K562 (cell line): ENCODE data around the gene STUB1. TPM values are rescaled to one million over a fixed set of nuclear protein-coding genes. Genes with fewer than 3 reads are reported as not detected.
A peak's percentile ranks its signal among the peaks of the same experiment; 100 is the strongest.

ENCODE experiments used
- BCL6 ChIP-seq: fragments of 250-450 bp; sonication (Bioruptor Pico); IDR thresholded peaks from 2 replicates; pipeline ENCODE4 v1.4.0; 2020
- EP400 ChIP-seq: fragments of 450-650 bp; IDR thresholded peaks from 2 replicates; pipeline ENCODE4 v1.6.1; 2017; ENCODE audit warnings: antibody characterized with exemption, mild to moderate bottlenecking, moderate library complexity
- EZH2 ChIP-seq: IDR thresholded peaks from 2 replicates; pipeline ENCODE4 v1.6.1; 2012; ENCODE audit warnings: low read depth, mild to moderate bottlenecking, inconsistent platforms, low read length, borderline replicate concordance
- SMAD3 ChIP-seq: fragments of 450-650 bp; formaldehyde crosslinking; conservative IDR thresholded peaks from 2 replicates; pipeline ENCODE4 v1.4.0; 2020; ENCODE audit warnings: mild to moderate bottlenecking
- TBP ChIP-seq: optimal IDR thresholded peaks from 2 replicates; pipeline ENCODE3; 2011; ENCODE audit warnings: low read depth, low read length, improper control_type of control experiment
- ZNF57 ChIP-seq: fragments of 450-650 bp; formaldehyde crosslinking; IDR thresholded peaks from 2 replicates; pipeline ENCODE4 v1.4.0; 2020; ENCODE audit warnings: mild to moderate bottlenecking, moderate library complexity
- polyA plus RNA-seq, 8 experiments: library from polyadenylated mRNA; depleted of rRNA in 4 of 8; stranded (reverse) in 5 of 8; unstranded in 3 of 8; fragments of >200 nt; fragmentation: Nextera tagmentation in 2 of 8; fragmentation: Illumina TruSeq in 1 of 8; extraction: Ambion mirVana in 2 of 8; extraction: Trizol in 1 of 8; gene quantifications; 2 replicates each; pipeline versions ENCODE4 v1.2.1 to v1.2.3, GENCODE V29; 2011 to 2014; ENCODE audit warnings: inconsistent platforms in 1 of 8, missing spikeins in 1 of 8
- total RNA-seq, 7 experiments: library from RNA; depleted of rRNA in 6 of 7; stranded (reverse); fragments of >200 nt in 6 of 7; fragmentation: Illumina TruSeq in 2 of 7; extraction: Trizol in 2 of 7; gene quantifications; 2 replicates each; pipeline versions ENCODE4 v1.2.1 to v1.2.3, GENCODE V29; 2011 to 2021; ENCODE audit warnings: low replicate concordance in 1 of 7
- TF ChIP-seq, protein P1 (sequence below): fragments of 450-650 bp; formaldehyde crosslinking; conservative IDR thresholded peaks from 2 replicates; pipeline ENCODE4 v1.4.0; 2022; ENCODE audit warnings: mild to moderate bottlenecking, missing genetic modification characterization
- TF ChIP-seq, protein P2 (sequence below): fragments of 450-650 bp; IDR thresholded peaks from one replicate; pipeline ENCODE4 v1.6.1; 2018; ENCODE audit warnings: mild to moderate bottlenecking, moderate library complexity; ENCODE audit not compliant: partially characterized antibody
- TF ChIP-seq, protein P3 (sequence below): fragments of 450-650 bp; IDR thresholded peaks from 2 replicates; pipeline ENCODE4 v1.6.1; 2014; ENCODE audit warnings: low read depth, mild to moderate bottlenecking, moderate library complexity, borderline replicate concordance
- TF ChIP-seq, protein P4 (sequence below): IDR thresholded peaks from 2 replicates; pipeline ENCODE4 v1.6.1; 2011; ENCODE audit warnings: borderline replicate concordance, low read depth, mild to moderate bottlenecking, moderate library complexity, low read length; ENCODE audit not compliant: insufficient read depth, poor library complexity, severe bottlenecking
- TF ChIP-seq, protein P5 (sequence below): fragments of 250-450 bp; sonication (Bioruptor Pico); IDR thresholded peaks from 2 replicates; pipeline ENCODE4 v1.5.0; 2022; ENCODE audit warnings: mild to moderate bottlenecking
- TF ChIP-seq, protein P6 (sequence below), 3 experiments: fragments of 200-800 bp in 1 of 3; fragments of 250-450 bp in 1 of 3; fragments of 450-650 bp in 1 of 3; sonication (Bioruptor Pico) in 1 of 3; sonication (Bioruptor generic) in 1 of 3; formaldehyde crosslinking in 1 of 3; IDR thresholded peaks; 2 replicates each; pipeline versions ENCODE4 v1.6.1 to v1.8.0; 2016 to 2022; ENCODE audit warnings: mild to moderate bottlenecking in 2 of 3, missing genetic modification characterization in 2 of 3, missing compliant biosample characterization in 1 of 3, moderate library complexity in 1 of 3

Gene STUB1
- total and polyA plus RNA-seq, 9 of the 15 experiments (the other 6 are each of a cell fraction or from before 2014, with no cell fraction given), result 10.6 to 251 (median 152) TPM

- peak; percentile 80 for TF ChIP-seq EP400
- TF ChIP-seq, protein P1, sequence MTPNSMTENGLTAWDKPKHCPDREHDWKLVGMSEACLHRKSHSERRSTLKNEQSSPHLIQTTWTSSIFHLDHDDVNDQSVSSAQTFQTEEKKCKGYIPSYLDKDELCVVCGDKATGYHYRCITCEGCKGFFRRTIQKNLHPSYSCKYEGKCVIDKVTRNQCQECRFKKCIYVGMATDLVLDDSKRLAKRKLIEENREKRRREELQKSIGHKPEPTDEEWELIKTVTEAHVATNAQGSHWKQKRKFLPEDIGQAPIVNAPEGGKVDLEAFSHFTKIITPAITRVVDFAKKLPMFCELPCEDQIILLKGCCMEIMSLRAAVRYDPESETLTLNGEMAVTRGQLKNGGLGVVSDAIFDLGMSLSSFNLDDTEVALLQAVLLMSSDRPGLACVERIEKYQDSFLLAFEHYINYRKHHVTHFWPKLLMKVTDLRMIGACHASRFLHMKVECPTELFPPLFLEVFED, result 0 out of 2 replicates have a peak, but pooled peaks have one; percentile 56
- TF ChIP-seq SMAD3 (CRISPR knock-in tag), result 0 out of 2 replicates have a peak, but pooled peaks have one; percentile 19
- TF ChIP-seq, protein P2, sequence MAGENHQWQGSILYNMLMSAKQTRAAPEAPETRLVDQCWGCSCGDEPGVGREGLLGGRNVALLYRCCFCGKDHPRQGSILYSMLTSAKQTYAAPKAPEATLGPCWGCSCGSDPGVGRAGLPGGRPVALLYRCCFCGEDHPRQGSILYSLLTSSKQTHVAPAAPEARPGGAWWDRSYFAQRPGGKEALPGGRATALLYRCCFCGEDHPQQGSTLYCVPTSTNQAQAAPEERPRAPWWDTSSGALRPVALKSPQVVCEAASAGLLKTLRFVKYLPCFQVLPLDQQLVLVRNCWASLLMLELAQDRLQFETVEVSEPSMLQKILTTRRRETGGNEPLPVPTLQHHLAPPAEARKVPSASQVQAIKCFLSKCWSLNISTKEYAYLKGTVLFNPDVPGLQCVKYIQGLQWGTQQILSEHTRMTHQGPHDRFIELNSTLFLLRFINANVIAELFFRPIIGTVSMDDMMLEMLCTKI, result no peak
- TF ChIP-seq, protein P3, sequence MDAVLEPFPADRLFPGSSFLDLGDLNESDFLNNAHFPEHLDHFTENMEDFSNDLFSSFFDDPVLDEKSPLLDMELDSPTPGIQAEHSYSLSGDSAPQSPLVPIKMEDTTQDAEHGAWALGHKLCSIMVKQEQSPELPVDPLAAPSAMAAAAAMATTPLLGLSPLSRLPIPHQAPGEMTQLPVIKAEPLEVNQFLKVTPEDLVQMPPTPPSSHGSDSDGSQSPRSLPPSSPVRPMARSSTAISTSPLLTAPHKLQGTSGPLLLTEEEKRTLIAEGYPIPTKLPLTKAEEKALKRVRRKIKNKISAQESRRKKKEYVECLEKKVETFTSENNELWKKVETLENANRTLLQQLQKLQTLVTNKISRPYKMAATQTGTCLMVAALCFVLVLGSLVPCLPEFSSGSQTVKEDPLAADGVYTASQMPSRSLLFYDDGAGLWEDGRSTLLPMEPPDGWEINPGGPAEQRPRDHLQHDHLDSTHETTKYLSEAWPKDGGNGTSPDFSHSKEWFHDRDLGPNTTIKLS, result peak; percentile 52; the same call in 1 of the 2 replicates
- TF ChIP-seq, protein P4, sequence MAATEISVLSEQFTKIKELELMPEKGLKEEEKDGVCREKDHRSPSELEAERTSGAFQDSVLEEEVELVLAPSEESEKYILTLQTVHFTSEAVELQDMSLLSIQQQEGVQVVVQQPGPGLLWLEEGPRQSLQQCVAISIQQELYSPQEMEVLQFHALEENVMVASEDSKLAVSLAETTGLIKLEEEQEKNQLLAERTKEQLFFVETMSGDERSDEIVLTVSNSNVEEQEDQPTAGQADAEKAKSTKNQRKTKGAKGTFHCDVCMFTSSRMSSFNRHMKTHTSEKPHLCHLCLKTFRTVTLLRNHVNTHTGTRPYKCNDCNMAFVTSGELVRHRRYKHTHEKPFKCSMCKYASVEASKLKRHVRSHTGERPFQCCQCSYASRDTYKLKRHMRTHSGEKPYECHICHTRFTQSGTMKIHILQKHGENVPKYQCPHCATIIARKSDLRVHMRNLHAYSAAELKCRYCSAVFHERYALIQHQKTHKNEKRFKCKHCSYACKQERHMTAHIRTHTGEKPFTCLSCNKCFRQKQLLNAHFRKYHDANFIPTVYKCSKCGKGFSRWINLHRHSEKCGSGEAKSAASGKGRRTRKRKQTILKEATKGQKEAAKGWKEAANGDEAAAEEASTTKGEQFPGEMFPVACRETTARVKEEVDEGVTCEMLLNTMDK, result peak; percentile 83
- TF ChIP-seq, protein P5, sequence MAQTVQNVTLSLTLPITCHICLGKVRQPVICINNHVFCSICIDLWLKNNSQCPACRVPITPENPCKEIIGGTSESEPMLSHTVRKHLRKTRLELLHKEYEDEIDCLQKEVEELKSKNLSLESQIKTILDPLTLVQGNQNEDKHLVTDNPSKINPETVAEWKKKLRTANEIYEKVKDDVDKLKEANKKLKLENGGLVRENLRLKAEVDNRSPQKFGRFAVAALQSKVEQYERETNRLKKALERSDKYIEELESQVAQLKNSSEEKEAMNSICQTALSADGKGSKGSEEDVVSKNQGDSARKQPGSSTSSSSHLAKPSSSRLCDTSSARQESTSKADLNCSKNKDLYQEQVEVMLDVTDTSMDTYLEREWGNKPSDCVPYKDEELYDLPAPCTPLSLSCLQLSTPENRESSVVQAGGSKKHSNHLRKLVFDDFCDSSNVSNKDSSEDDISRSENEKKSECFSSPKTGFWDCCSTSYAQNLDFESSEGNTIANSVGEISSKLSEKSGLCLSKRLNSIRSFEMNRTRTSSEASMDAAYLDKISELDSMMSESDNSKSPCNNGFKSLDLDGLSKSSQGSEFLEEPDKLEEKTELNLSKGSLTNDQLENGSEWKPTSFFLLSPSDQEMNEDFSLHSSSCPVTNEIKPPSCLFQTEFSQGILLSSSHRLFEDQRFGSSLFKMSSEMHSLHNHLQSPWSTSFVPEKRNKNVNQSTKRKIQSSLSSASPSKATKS (CRISPR knock-in tag), result no peak
- no peak for TF ChIP-seq BCL6 (CRISPR knock-in tag)
- TF ChIP-seq TBP, result peak; percentile 37
- TF ChIP-seq ZNF57 (CRISPR knock-in tag), result 0 out of 2 replicates have a peak, but pooled peaks have one; percentile 22
- TF ChIP-seq EZH2, result no peak
- TF ChIP-seq, protein P6, sequence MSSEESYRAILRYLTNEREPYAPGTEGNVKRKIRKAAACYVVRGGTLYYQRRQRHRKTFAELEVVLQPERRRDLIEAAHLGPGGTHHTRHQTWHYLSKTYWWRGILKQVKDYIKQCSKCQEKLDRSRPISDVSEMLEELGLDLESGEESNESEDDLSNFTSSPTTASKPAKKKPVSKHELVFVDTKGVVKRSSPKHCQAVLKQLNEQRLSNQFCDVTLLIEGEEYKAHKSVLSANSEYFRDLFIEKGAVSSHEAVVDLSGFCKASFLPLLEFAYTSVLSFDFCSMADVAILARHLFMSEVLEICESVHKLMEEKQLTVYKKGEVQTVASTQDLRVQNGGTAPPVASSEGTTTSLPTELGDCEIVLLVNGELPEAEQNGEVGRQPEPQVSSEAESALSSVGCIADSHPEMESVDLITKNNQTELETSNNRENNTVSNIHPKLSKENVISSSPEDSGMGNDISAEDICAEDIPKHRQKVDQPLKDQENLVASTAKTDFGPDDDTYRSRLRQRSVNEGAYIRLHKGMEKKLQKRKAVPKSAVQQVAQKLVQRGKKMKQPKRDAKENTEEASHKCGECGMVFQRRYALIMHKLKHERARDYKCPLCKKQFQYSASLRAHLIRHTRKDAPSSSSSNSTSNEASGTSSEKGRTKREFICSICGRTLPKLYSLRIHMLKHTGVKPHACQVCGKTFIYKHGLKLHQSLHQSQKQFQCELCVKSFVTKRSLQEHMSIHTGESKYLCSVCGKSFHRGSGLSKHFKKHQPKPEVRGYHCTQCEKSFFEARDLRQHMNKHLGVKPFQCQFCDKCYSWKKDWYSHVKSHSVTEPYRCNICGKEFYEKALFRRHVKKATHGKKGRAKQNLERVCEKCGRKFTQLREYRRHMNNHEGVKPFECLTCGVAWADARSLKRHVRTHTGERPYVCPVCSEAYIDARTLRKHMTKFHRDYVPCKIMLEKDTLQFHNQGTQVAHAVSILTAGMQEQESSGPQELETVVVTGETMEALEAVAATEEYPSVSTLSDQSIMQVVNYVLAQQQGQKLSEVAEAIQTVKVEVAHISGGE (CRISPR knock-in tag; IDR thresholded peaks at IDR 0.05), result no peak
These were observed 5.0 kb upstream of the STUB1 start, which contains the start of gene RHBDL1 (continued) for GRCh38 chr16:674968-675883.
